A549 (cell line): Measurements from ENCODE around the gene BBX. TPM values are rescaled to one million over a fixed set of nuclear protein-coding genes. Genes with fewer than 3 reads are reported as not detected.

ENCODE experiments used
- ATAC-seq, 2 experiments: fragments of 200-7000 bp in 1 of 2; fragments of >200 bp in 1 of 2; cut with Nextera tagmentation in 1 of 2; cut with Tn5 transposase in 1 of 2; 3 replicates each; pipeline versions ENCODE4 v1.8.0 to v1.9.1; 2018 to 2020; ENCODE audit warnings: mild to moderate bottlenecking in 1 of 2, moderate library complexity in 1 of 2
- CTCF ChIA-PET: fragments of 300-600 bp; sonication (Branson Sonifier 250); formaldehyde crosslinking; extraction: SDS; loops from one replicate; lab custom pipeline; 2021; ENCODE audit warnings: antibody characterized with exemption, inconsistent platforms; lab: Yijun Ruan, JAX
- POLR2A ChIA-PET: fragments of 350-600 bp; formaldehyde crosslinking; extraction: SDS; loops from one replicate; lab custom pipeline; 2021; ENCODE audit warnings: antibody characterized with exemption, inconsistent platforms; lab: Yijun Ruan, JAX
- DNase-seq, 2 experiments: peaks; one replicate each; pipeline versions ENCODE4 v3.0.0 to v3.0.0-alpha.2; 2011 to 2016; ENCODE audit warnings: low read depth in 1 of 2, low spot score in 1 of 2
- FAIRE-seq: peaks from 2 replicates; lab custom pipeline; 2011; peaks lifted over from hg19 to GRCh38; lab: Jason Lieb, UNC
- H3K27ac ChIP-seq, 2 experiments: fragments of >200 bp; sonication (Bioruptor Twin); formaldehyde crosslinking; 3 replicates each; pipeline ENCODE4 v1.5.1; 2016 to 2017
- H3K4me1 ChIP-seq: fragments of >200 bp; sonication (Bioruptor Twin); formaldehyde crosslinking; 3 replicates; pipeline ENCODE4 v1.6.1; 2016
- H3K4me2 ChIP-seq: fragments of >200 bp; sonication (Bioruptor Twin); formaldehyde crosslinking; 3 replicates; pipeline ENCODE4 v1.6.1; 2016
- H3K4me3 ChIP-seq: fragments of >200 bp; sonication (Bioruptor Twin); formaldehyde crosslinking; 3 replicates; pipeline ENCODE4 v1.5.1; 2016
- H3K9me3 ChIP-seq: fragments of >200 bp; sonication (Bioruptor Twin); formaldehyde crosslinking; 3 replicates; pipeline ENCODE4 v1.6.1; 2016
- CBX2 ChIP-seq: fragments of 200-600 bp; sonication (generic); IDR thresholded peaks from 2 replicates; pipeline ENCODE4 v1.6.1; 2016; ENCODE audit warnings: low read depth, mild to moderate bottlenecking, borderline replicate concordance
- CHD4 ChIP-seq: fragments of 200-600 bp; sonication (generic); IDR thresholded peaks from 2 replicates; pipeline ENCODE4 v1.6.1; 2016; ENCODE audit warnings: antibody characterized with exemption, mild to moderate bottlenecking, borderline replicate concordance
- EHF ChIP-seq: fragments of 250-450 bp; sonication (Bioruptor Pico); IDR thresholded peaks from 2 replicates; pipeline ENCODE4 v1.5.0; 2020; ENCODE audit warnings: mild to moderate bottlenecking
- EP300 ChIP-seq, 2 experiments: fragments of >200 bp; sonication (Bioruptor Twin); formaldehyde crosslinking; IDR thresholded peaks; 2 replicates in 1 of 2; 3 replicates in 1 of 2; pipeline ENCODE4 v1.6.1; 2016 to 2017
- ESRRA ChIP-seq: fragments of 150-350 bp; IDR thresholded peaks from 2 replicates; pipeline ENCODE4 v1.6.1; 2014; ENCODE audit warnings: mild to moderate bottlenecking, low read length, borderline replicate concordance
- FOSB ChIP-seq: fragments of 250-450 bp; sonication (Bioruptor Pico); IDR thresholded peaks from 2 replicates; pipeline ENCODE4 v1.5.0; 2020; ENCODE audit warnings: mild to moderate bottlenecking, moderate library complexity
- HEYL ChIP-seq: fragments of 250-450 bp; sonication (Bioruptor Pico); IDR thresholded peaks from 2 replicates; pipeline ENCODE4 v1.8.0; 2021; ENCODE audit warnings: mild to moderate bottlenecking, moderate library complexity
- HOXB13 ChIP-seq: fragments of 250-450 bp; sonication (Bioruptor Pico); IDR thresholded peaks from 2 replicates; pipeline ENCODE4 v1.5.0; 2020; ENCODE audit warnings: low read depth, mild to moderate bottlenecking, moderate library complexity
- HOXB5 ChIP-seq: fragments of 250-450 bp; sonication (Bioruptor Pico); IDR thresholded peaks from 2 replicates; pipeline ENCODE4 v1.5.0; 2020; ENCODE audit warnings: mild to moderate bottlenecking, moderate library complexity
- MYC ChIP-seq: IDR thresholded peaks from 2 replicates; pipeline ENCODE4 v1.6.1; 2012; ENCODE audit warnings: mild to moderate bottlenecking, inconsistent platforms, low read length, improper control_type of control experiment, borderline replicate concordance
- NFE2L2 ChIP-seq: fragments of 150-350 bp; conservative IDR thresholded peaks from 2 replicates; pipeline ENCODE4 v1.6.1; 2014; ENCODE audit warnings: low read length
- NR3C1 ChIP-seq: fragments of >200 bp; sonication (Bioruptor Twin); formaldehyde crosslinking; IDR thresholded peaks from 3 replicates; pipeline ENCODE4 v1.6.1; 2017
- PHF8 ChIP-seq: fragments of 200-600 bp; sonication (generic); IDR thresholded peaks from 2 replicates; pipeline ENCODE4 v1.6.1; 2016; ENCODE audit warnings: low read depth, mild to moderate bottlenecking, antibody characterized with exemption, moderate library complexity, borderline replicate concordance
- RARB ChIP-seq: fragments of 250-450 bp; sonication (Bioruptor Pico); IDR thresholded peaks from 2 replicates; pipeline ENCODE4 v1.8.0; 2021; ENCODE audit warnings: mild to moderate bottlenecking, moderate library complexity
- TFCP2L1 ChIP-seq: fragments of 250-450 bp; sonication (Bioruptor Pico); IDR thresholded peaks from 2 replicates; pipeline ENCODE4 v1.5.0; 2021; ENCODE audit warnings: mild to moderate bottlenecking
- WGBS: methylation state at CpG from one replicate; pipeline ENCODE4 v1.1.6; 2017; ENCODE audit errors: missing lambda C conversion rate; 5-methylcytosine and 5-hydroxymethylcytosine counted together
- polyA plus RNA-seq, 4 experiments: library from polyadenylated mRNA; depleted of rRNA in 3 of 4; stranded (reverse); fragments of >200 nt; fragmentation: RNase III in 1 of 4; extraction: RNeasy Plus Mini Kit Qiagen cat#74134 plus additional on column Dnase treatment in 1 of 4; gene quantifications; 2 replicates in 3 of 4; 3 replicates in 1 of 4; pipeline ENCODE4 v1.2.3, GENCODE V29; 2011 to 2017
- TF ChIP-seq, protein P1 (sequence below): IDR thresholded peaks from 2 replicates; pipeline ENCODE4 v1.6.1; 2012
- TF ChIP-seq, protein P2 (sequence below): fragments of >200 bp; sonication (Bioruptor Twin); formaldehyde crosslinking; IDR thresholded peaks from 3 replicates; pipeline ENCODE4 v1.6.1; 2016
- TF ChIP-seq, protein P3 (sequence below): fragments of >200 bp; sonication (Bioruptor Twin); formaldehyde crosslinking; IDR thresholded peaks from 2 replicates; pipeline ENCODE4 v1.6.1; 2016
- TF ChIP-seq, protein P4 (sequence below): fragments of 200-600 bp; sonication (generic); IDR thresholded peaks from 2 replicates; pipeline ENCODE4 v1.6.1; 2016; ENCODE audit warnings: antibody characterized with exemption, mild to moderate bottlenecking, moderate library complexity
- TF ChIP-seq, protein P5 (sequence below): fragments of 250-450 bp; sonication (Bioruptor Pico); IDR thresholded peaks from 2 replicates; pipeline ENCODE4 v1.5.0; 2021; ENCODE audit warnings: mild to moderate bottlenecking, moderate library complexity, borderline replicate concordance
- TF ChIP-seq, protein P6 (sequence below): fragments of >200 bp; sonication (Bioruptor Twin); formaldehyde crosslinking; IDR thresholded peaks from 3 replicates; pipeline ENCODE4 v1.5.1; 2016

Gene BBX
- polyA plus RNA-seq, 2 of the 4 experiments (the other 2 are of a cell fraction): 16.7 to 62.8 TPM

DNA sequence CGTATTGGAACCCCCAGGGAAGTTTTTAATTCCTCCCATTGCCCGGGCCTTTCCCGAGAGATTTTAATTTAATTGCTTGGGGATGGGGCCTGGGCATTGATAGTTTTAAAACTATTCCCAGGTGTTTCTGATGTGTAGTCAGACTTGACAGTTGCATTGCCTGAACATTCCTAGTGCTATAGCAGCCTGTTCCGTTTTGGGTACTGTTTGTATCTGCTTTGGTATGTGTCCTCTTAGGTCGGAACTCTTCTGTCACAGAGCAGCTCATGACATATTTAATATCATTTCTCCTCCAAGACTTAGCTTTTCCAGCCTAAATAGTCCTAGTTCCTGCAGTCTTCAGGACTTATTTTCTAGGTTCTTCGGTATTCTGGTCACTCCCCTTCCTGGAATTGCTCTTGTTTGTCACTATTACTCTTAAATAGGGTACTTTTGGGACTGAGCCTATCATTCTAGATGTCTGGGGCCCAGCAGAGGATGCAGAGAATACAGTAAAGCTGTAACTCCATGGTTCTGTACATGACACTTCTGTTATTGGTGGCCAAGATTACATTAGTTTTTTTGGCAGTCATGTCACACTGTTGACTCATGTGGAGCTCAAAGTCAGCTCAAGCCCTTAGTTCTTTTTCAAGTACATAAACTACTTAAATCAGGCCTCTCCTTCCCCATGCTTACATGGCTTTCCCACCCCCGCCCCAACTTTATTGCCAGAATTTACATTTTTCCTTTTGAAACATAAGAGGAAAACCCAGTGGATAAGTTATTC lies 81.5 kb downstream of the BBX start:
- Histone ChIP-seq H3K4me2 (no peak overlapping the region), H3K4me3 (no peak overlapping the region), H3K27ac (no peak overlapping the region), H3K4me1 (no peaks in the 10 kb centered on the region), H3K9me3 (no peaks in the 10 kb centered on the region)
- TF ChIP-seq HOXB5: no peak
- TF ChIP-seq, protein P1, sequence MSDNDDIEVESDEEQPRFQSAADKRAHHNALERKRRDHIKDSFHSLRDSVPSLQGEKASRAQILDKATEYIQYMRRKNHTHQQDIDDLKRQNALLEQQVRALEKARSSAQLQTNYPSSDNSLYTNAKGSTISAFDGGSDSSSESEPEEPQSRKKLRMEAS: no peak
- no peak for TF ChIP-seq TFCP2L1 (CRISPR knock-in tag)
- no peak for TF ChIP-seq HOXB13
- TF ChIP-seq, protein P2, sequence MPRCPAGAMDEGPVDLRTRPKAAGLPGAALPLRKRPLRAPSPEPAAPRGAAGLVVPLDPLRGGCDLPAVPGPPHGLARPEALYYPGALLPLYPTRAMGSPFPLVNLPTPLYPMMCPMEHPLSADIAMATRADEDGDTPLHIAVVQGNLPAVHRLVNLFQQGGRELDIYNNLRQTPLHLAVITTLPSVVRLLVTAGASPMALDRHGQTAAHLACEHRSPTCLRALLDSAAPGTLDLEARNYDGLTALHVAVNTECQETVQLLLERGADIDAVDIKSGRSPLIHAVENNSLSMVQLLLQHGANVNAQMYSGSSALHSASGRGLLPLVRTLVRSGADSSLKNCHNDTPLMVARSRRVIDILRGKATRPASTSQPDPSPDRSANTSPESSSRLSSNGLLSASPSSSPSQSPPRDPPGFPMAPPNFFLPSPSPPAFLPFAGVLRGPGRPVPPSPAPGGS: no peak
- no peak for TF ChIP-seq ESRRA
- TF ChIP-seq MYC: no peak
- 90% methylated on average over 6 of the region's 7 CpGs for WGBS
- ChIA-PET CTCF (interaction anchor here (0.7 to 1.0 kb wide), 2 partner anchors 29 to 34 kb away, joined by 3 read pairs; no protein-coding TSS in a partner anchor), POLR2A (no interaction called here)
- DNase-seq (no peak), ATAC-seq (no peak), FAIRE-seq (no peak)

DNA sequence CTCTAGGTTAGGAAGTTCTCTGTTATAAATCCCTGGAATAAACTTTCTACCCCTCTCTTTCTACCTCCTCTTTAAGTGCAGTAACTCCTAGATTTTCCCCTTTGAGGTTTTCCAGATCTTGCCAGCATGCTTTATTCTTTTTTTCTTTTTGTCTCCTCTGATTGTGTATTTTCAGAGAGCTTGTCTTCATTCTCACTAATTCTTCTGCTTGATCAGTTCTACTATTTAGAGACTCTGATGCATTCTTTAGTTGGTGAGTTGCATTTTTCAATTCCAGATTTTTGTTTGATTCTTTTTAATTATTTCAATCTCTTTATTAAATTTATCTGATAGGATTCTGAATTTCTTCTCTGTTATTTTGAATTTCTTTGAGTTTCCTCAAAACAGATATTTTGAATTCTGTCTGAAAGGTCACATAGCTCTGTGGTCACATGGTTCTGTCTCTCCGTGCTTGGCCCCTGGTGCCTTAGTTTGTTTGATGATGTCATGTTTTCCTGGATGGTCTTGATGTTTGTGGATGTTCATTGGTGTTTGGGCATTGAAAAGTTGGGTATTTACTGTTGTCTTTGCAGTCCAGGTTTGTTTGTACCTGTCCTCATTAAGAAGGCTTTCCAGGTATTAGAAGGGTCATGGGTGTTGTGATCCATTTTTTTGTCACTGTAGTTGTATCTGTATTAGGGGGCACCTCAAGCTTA lies 89.2 kb downstream of the BBX start:
- CTCF ChIA-PET: interaction anchor here (0.6 kb wide), 1 partner anchor 150 kb away, joined by 3 read pairs; no protein-coding TSS in a partner anchor
- TF ChIP-seq, protein P3, sequence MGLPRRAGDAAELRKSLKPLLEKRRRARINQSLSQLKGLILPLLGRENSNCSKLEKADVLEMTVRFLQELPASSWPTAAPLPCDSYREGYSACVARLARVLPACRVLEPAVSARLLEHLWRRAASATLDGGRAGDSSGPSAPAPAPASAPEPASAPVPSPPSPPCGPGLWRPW: no peak
- TF ChIP-seq RARB (CRISPR knock-in tag): no peak
- Histone ChIP-seq H3K27ac (no peak overlapping the region), H3K4me2 (no peak overlapping the region), H3K4me3 (no peak overlapping the region), H3K4me1 (no peaks in the 10 kb centered on the region), H3K9me3 (no peaks in the 10 kb centered on the region)
- ATAC-seq (no peak), FAIRE-seq (no peak), DNase-seq (no peak)
- POLR2A ChIA-PET: no interaction called here
- 59% methylated on average over 1 of the region's 1 CpG for WGBS

DNA sequence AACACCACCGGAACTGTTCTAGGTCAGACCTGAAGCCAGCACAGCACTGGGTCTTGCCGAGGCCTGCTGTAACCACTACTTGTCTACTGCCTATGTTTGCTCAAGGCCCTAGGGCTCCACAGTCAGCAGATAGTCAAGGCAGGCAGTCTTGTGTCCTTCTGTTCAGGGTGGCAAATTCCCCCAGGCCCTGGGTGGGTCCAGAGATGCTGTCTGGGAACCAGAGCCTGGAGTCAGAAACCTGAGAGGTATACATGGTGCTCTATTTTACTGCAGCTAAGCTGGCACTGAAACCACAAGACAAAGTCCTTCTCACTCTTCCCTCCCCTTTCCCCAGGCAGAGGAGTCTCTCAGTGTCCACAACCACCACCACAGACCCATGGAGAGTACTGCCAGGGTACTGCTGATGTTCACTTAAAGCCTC lies 89.9 kb downstream of the BBX start:
- H3K4me1 ChIP-seq: no peaks in the 10 kb centered on the region
- ATAC-seq (no peak), FAIRE-seq (no peak), DNase-seq (no peak)
- H3K27ac ChIP-seq: no peak overlapping the region
- WGBS: 94% methylated on average over 2 of the region's 2 CpGs
- CTCF ChIA-PET: interaction anchor here (0.6 kb wide), 1 partner anchor 13 kb away, joined by 3 read pairs; no protein-coding TSS in a partner anchor
- TF ChIP-seq, protein P4, sequence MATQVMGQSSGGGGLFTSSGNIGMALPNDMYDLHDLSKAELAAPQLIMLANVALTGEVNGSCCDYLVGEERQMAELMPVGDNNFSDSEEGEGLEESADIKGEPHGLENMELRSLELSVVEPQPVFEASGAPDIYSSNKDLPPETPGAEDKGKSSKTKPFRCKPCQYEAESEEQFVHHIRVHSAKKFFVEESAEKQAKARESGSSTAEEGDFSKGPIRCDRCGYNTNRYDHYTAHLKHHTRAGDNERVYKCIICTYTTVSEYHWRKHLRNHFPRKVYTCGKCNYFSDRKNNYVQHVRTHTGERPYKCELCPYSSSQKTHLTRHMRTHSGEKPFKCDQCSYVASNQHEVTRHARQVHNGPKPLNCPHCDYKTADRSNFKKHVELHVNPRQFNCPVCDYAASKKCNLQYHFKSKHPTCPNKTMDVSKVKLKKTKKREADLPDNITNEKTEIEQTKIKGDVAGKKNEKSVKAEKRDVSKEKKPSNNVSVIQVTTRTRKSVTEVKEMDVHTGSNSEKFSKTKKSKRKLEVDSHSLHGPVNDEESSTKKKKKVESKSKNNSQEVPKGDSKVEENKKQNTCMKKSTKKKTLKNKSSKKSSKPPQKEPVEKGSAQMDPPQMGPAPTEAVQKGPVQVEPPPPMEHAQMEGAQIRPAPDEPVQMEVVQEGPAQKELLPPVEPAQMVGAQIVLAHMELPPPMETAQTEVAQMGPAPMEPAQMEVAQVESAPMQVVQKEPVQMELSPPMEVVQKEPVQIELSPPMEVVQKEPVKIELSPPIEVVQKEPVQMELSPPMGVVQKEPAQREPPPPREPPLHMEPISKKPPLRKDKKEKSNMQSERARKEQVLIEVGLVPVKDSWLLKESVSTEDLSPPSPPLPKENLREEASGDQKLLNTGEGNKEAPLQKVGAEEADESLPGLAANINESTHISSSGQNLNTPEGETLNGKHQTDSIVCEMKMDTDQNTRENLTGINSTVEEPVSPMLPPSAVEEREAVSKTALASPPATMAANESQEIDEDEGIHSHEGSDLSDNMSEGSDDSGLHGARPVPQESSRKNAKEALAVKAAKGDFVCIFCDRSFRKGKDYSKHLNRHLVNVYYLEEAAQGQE: no peak
- no peak for TF ChIP-seq FOSB (CRISPR knock-in tag)
- TF ChIP-seq, protein P3: no peak
- TF ChIP-seq NFE2L2: no peak
- no peak for TF ChIP-seq NR3C1
- no peak for TF ChIP-seq CBX2
- TF ChIP-seq HOXB5: no peak
- no peak for TF ChIP-seq RARB (CRISPR knock-in tag)
- no peak for TF ChIP-seq CHD4
- no peak for TF ChIP-seq EHF (CRISPR knock-in tag)
- TF ChIP-seq, protein P5, sequence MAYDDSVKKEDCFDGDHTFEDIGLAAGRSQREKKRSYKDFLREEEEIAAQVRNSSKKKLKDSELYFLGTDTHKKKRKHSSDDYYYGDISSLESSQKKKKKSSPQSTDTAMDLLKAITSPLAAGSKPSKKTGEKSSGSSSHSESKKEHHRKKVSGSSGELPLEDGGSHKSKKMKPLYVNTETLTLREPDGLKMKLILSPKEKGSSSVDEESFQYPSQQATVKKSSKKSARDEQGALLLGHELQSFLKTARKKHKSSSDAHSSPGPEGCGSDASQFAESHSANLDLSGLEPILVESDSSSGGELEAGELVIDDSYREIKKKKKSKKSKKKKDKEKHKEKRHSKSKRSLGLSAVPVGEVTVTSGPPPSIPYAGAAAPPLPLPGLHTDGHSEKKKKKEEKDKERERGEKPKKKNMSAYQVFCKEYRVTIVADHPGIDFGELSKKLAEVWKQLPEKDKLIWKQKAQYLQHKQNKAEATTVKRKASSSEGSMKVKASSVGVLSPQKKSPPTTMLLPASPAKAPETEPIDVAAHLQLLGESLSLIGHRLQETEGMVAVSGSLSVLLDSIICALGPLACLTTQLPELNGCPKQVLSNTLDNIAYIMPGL (CRISPR knock-in tag): no peak
- no peak for TF ChIP-seq EP300 (IDR thresholded peaks at IDR 0.05)
- no peak for TF ChIP-seq PHF8
- TF ChIP-seq, protein P6, sequence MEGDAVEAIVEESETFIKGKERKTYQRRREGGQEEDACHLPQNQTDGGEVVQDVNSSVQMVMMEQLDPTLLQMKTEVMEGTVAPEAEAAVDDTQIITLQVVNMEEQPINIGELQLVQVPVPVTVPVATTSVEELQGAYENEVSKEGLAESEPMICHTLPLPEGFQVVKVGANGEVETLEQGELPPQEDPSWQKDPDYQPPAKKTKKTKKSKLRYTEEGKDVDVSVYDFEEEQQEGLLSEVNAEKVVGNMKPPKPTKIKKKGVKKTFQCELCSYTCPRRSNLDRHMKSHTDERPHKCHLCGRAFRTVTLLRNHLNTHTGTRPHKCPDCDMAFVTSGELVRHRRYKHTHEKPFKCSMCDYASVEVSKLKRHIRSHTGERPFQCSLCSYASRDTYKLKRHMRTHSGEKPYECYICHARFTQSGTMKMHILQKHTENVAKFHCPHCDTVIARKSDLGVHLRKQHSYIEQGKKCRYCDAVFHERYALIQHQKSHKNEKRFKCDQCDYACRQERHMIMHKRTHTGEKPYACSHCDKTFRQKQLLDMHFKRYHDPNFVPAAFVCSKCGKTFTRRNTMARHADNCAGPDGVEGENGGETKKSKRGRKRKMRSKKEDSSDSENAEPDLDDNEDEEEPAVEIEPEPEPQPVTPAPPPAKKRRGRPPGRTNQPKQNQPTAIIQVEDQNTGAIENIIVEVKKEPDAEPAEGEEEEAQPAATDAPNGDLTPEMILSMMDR: no peak
- TF ChIP-seq HEYL (CRISPR knock-in tag): no peak
- no peaks in the 10 kb centered on the region for H3K9me3 ChIP-seq
- POLR2A ChIA-PET: no interaction called here
- H3K4me3 ChIP-seq: no peak overlapping the region
- no peak overlapping the region for H3K4me2 ChIP-seq
